Esophagus muscularis mucosa (tissue), 4 donors: ENCODE measurements around the gene MT1B.
"Not testable (repeated sequence)": the region's sequence is repeated elsewhere in the genome, so short reads cannot be mapped to it uniquely, and the experiment has no call there.

Source experiments
- EP300 ChIP-seq: sonication (generic); formaldehyde crosslinking; IDR thresholded peaks from one replicate; pipeline ENCODE4 v1.6.1; 2017; ENCODE audit warnings: antibody characterized with exemption
- POLR2A ChIP-seq: fragments of 450-650 bp; IDR thresholded peaks from one replicate; pipeline ENCODE4 v1.6.1; 2017; ENCODE audit warnings: antibody characterized with exemption, moderate library complexity, mild to moderate bottlenecking, low read depth
- POLR2AphosphoS5 ChIP-seq, 2 donors: sonication (generic); formaldehyde crosslinking; IDR thresholded peaks; one replicate each; pipeline ENCODE4 v1.6.1; 2017; ENCODE audit warnings: antibody characterized with exemption in 2 of 2
- TF ChIP-seq, protein P1 (sequence below), 3 experiments: fragments of 200-600 bp in 2 of 3; fragments of 450-650 bp in 1 of 3; sonication (generic) in 2 of 3; IDR thresholded peaks; one replicate each; pipeline ENCODE4 v1.5.1; 2017 to 2019; ENCODE audit warnings: antibody characterized with exemption in 3 of 3, mild to moderate bottlenecking in 2 of 3, moderate library complexity in 1 of 3

DNA sequence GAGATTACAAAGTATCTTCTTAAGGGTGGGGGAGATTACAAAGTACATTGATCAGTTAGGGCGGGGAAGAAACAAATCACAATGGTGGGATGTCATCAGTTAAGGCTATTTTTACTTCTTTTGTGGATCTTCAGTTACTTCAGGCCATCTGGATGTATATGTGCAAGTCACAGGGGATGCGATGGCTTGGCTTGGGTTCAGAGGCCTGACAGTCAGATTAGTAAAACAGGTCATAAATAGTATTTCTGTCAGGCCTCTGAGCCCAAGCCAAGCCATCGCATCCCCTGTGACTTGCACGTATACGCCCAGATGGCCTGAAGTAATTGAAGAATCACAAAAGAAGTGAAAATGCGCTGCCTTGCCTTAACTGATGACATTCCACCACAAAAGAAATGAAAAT lies 22.9 kb downstream of the MT1B start:
- TF ChIP-seq, protein P1, sequence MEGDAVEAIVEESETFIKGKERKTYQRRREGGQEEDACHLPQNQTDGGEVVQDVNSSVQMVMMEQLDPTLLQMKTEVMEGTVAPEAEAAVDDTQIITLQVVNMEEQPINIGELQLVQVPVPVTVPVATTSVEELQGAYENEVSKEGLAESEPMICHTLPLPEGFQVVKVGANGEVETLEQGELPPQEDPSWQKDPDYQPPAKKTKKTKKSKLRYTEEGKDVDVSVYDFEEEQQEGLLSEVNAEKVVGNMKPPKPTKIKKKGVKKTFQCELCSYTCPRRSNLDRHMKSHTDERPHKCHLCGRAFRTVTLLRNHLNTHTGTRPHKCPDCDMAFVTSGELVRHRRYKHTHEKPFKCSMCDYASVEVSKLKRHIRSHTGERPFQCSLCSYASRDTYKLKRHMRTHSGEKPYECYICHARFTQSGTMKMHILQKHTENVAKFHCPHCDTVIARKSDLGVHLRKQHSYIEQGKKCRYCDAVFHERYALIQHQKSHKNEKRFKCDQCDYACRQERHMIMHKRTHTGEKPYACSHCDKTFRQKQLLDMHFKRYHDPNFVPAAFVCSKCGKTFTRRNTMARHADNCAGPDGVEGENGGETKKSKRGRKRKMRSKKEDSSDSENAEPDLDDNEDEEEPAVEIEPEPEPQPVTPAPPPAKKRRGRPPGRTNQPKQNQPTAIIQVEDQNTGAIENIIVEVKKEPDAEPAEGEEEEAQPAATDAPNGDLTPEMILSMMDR (IDR thresholded peaks at IDR 0.05): not testable (repeated sequence)
- not testable (repeated sequence) for TF ChIP-seq EP300; POLR2A; POLR2AphosphoS5 (IDR thresholded peaks at IDR 0.05)
